HG03095 (cell line): ENCODE data around the gene ATP9A.
"Not testable (repeated sequence)": the region's sequence is repeated elsewhere in the genome, so short reads cannot be mapped to it uniquely, and the experiment has no call there.

Experiments used
- ATAC-seq: cut with Tn5 transposase; IDR thresholded peaks from one replicate; pipeline ENCODE4 v1.9.1; 2021; ENCODE audit warnings: moderate library complexity; ENCODE audit not compliant: unreplicated experiment

ATP9A gene

GRCh38 chr20:51797357-51798025 lies 29.3 kb upstream of the ATP9A start:
- ATAC-seq: no peak

GRCh38 chr20:51796340-51796739 lies 28.1 kb upstream of the ATP9A start:
- ATAC-seq: no peak

- no peak for ATAC-seq
Observed at GRCh38 chr20:51792960-51793359, 24.8 kb upstream of the ATP9A start.

- ATAC-seq: no peak
Observed at GRCh38 chr20:51791626-51792025, 23.4 kb upstream of the ATP9A start.

GRCh38 chr20:51790256-51790655 lies 22.1 kb upstream of the ATP9A start:
- no peak for ATAC-seq

GRCh38 chr20:51789434-51789833 lies 21.2 kb upstream of the ATP9A start:
- ATAC-seq: no peak

- no peak for ATAC-seq
Observed at GRCh38 chr20:51788822-51789221, 20.6 kb upstream of the ATP9A start.

- no peak for ATAC-seq
Observed at GRCh38 chr20:51784299-51784698, 16.1 kb upstream of the ATP9A start.

- not testable (repeated sequence) for ATAC-seq
Observed at GRCh38 chr20:51778229-51778759, 10.1 kb upstream of the ATP9A start.

GRCh38 chr20:51775241-51775640 lies 7.1 kb upstream of the ATP9A start:
- ATAC-seq: no peak

GRCh38 chr20:51772236-51772635 lies 4.0 kb upstream of the ATP9A start:
- no peak for ATAC-seq

- no peak for ATAC-seq
Observed at GRCh38 chr20:51769976-51770615, 1.9 kb upstream of the ATP9A start.

- ATAC-seq: no peak
Observed at GRCh38 chr20:51768759-51769517, 748 bp upstream of the ATP9A start.

- ATAC-seq: no peak
Observed at GRCh38 chr20:51766994-51767866, 960 bp downstream of the ATP9A start.

GRCh38 chr20:51765381-51765780 lies 2.8 kb downstream of the ATP9A start:
- not testable (repeated sequence) for ATAC-seq

- ATAC-seq: no peak
Observed at GRCh38 chr20:51763965-51764602, 4.1 kb downstream of the ATP9A start.

GRCh38 chr20:51760905-51761546 lies 7.2 kb downstream of the ATP9A start:
- ATAC-seq: no peak

- ATAC-seq: no peak
Observed at GRCh38 chr20:51759769-51760510, 8.2 kb downstream of the ATP9A start.

GRCh38 chr20:51758978-51759544 lies 9.1 kb downstream of the ATP9A start:
- no peak for ATAC-seq
